Stomach smooth muscle (tissue), 2 donors: ENCODE measurements around the gene WDR7.

Experiments used
- H3K27ac ChIP-seq: one replicate; pipeline ENCODE4 v1.7.0; 2013; ENCODE audit warnings: mild to moderate bottlenecking, low read length, inconsistent platforms
- H3K27me3 ChIP-seq, 2 donors: one replicate each; pipeline ENCODE4 v1.7.0; 2013; ENCODE audit warnings: low read length in 2 of 2; ENCODE audit not compliant: insufficient read depth in 2 of 2, control insufficient read depth in 1 of 2
- H3K36me3 ChIP-seq, 2 donors: one replicate each; pipeline ENCODE4 v1.7.0; 2013; ENCODE audit warnings: low read length in 2 of 2; ENCODE audit not compliant: control insufficient read depth in 2 of 2, insufficient read depth in 2 of 2
- H3K4me1 ChIP-seq: one replicate; pipeline ENCODE4 v1.7.0; 2013; ENCODE audit warnings: low read length; ENCODE audit not compliant: control insufficient read depth, insufficient read depth
- H3K4me3 ChIP-seq, 2 donors: one replicate each; pipeline ENCODE4 v1.7.0; 2013; ENCODE audit warnings: low read length in 2 of 2
- H3K9ac ChIP-seq, 2 donors: one replicate each; pipeline ENCODE4 v1.7.0; 2013; ENCODE audit warnings: low read length in 2 of 2, mild to moderate bottlenecking in 1 of 2
- H3K9me3 ChIP-seq, 2 donors: one replicate each; pipeline ENCODE4 v1.7.0; 2013; ENCODE audit warnings: low read length in 2 of 2; ENCODE audit not compliant: control insufficient read depth in 2 of 2
- donor health status: healthy.
- donor health status: Pancreatic carcinoma.

Gene WDR7

GRCh38 chr18:56933472-56933871 is 282.3 kb downstream of the WDR7 start:
- H3K27ac ChIP-seq: no peak overlapping the region
- no peaks in the 10 kb centered on the region for H3K4me1 ChIP-seq
- H3K4me3 ChIP-seq: no peak overlapping the region
- no peaks in the 10 kb centered on the region for H3K27me3 ChIP-seq
- H3K9me3 ChIP-seq: no peaks in the 10 kb centered on the region
- peaks cover 0 to 2% of the 10 kb centered on the region in 2 donors for H3K36me3 ChIP-seq
- no peak overlapping the region for H3K9ac ChIP-seq

GRCh38 chr18:56934131-56934530 is 283.0 kb downstream of the WDR7 start:
- Histone ChIP-seq H3K9me3 (no peaks in the 10 kb centered on the region), H3K4me1 (no peaks in the 10 kb centered on the region), H3K27ac (no peak overlapping the region), H3K27me3 (no peaks in the 10 kb centered on the region), H3K9ac (no peak overlapping the region), H3K36me3 (peaks cover 0 to 2% of the 10 kb centered on the region in 2 donors), H3K4me3 (no peak overlapping the region)

GRCh38 chr18:56934906-56935305 is 283.7 kb downstream of the WDR7 start:
- Histone ChIP-seq H3K4me3 (no peak overlapping the region), H3K27ac (no peak overlapping the region), H3K27me3 (no peaks in the 10 kb centered on the region), H3K9ac (no peak overlapping the region), H3K9me3 (no peaks in the 10 kb centered on the region), H3K4me1 (no peaks in the 10 kb centered on the region), H3K36me3 (peaks cover 0 to 2% of the 10 kb centered on the region in 2 donors)

DNA sequence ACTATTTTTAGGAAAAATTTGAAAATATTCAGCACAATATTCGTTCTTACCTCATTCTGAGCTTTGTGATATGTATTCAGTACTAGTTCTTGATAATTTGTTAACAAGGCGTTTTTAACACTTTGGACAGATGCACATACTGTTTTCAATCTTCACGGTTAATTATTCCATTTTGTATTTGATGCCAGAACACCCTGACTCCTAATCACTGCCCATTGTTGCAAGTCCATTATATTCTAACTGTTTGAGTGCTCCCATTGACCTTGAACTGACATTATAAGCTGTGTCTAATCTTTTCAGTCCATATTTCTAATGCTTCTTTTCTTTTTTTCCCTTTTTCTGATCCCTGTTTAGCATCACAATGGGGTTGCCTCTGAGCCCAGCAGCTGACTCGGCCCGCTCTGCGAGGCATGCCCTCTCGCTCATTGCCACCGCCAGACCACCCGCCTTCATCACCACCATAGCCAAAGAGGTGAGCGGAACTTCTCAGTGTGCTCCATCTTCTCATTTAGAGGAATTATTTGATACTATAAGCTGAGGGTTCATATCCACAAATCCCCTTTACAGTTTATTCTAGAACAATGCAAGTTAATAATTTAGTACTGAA is 284.4 kb downstream of the WDR7 start:
- no peaks in the 10 kb centered on the region for H3K27me3 ChIP-seq
- no peak overlapping the region for H3K27ac ChIP-seq
- no peaks in the 10 kb centered on the region for H3K4me1 ChIP-seq
- H3K9ac ChIP-seq: no peak overlapping the region
- H3K4me3 ChIP-seq: no peak overlapping the region
- no peaks in the 10 kb centered on the region for H3K9me3 ChIP-seq
- peaks cover 0 to 2% of the 10 kb centered on the region in 2 donors for H3K36me3 ChIP-seq

DNA sequence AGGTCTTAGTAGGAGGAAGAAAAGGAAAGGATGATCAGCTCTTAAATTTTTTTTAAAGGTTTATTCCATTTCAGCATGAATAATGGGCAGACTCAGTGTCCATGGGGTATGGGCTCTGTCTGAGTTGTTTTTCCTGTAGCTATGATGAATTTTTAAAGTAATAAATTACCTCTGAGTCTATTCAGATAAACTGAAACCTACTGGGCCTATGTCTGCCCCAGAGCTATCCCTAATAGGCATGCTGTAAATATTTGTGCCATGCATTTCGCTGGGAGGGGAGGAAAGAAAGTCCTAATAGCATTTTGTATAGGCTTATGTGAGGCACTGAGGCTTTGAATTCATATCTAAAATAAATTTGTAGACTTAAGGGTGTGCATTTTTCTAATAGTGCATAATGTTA is 285.3 kb downstream of the WDR7 start:
- Histone ChIP-seq H3K4me3 (no peak overlapping the region), H3K9me3 (no peaks in the 10 kb centered on the region), H3K27ac (no peak overlapping the region), H3K27me3 (no peaks in the 10 kb centered on the region), H3K36me3 (peaks cover 0 to 2% of the 10 kb centered on the region in 2 donors), H3K4me1 (no peaks in the 10 kb centered on the region), H3K9ac (no peak overlapping the region)

DNA sequence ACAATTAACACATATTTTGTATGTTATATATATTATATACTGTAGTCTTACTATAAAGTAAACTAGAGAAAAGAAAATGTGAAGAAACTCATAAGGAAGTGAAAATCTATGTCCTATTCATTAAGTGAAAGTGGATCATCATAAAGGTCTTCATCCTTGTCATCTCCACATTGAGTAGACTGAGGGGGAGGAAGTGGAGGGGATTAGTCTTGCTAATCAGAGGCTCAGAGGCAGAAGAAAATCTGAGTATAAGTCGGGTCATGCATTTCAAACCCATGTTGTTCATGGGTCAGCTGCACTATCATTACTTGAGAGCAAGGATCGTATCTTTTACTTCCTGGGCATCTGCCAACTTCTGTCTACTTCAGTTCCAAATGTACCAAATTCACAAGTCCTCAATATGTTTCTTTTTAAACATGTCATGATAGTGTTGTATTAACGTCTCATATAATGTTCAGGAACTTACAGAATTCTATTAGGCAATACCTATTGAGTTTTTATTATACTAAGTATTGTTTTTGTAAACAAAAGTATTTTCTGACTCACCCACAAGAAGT is 286.8 kb downstream of the WDR7 start:
- no peaks in the 10 kb centered on the region for H3K4me1 ChIP-seq
- no peaks in the 10 kb centered on the region for H3K9me3 ChIP-seq
- no peak overlapping the region for H3K9ac ChIP-seq
- H3K4me3 ChIP-seq: no peak overlapping the region
- no peak overlapping the region for H3K27ac ChIP-seq
- H3K36me3 ChIP-seq: no peaks in the 10 kb centered on the region
- H3K27me3 ChIP-seq: no peaks in the 10 kb centered on the region

- no peak overlapping the region for H3K27ac ChIP-seq
- H3K27me3 ChIP-seq: no peaks in the 10 kb centered on the region
- no peaks in the 10 kb centered on the region for H3K4me1 ChIP-seq
- no peak overlapping the region for H3K4me3 ChIP-seq
- no peaks in the 10 kb centered on the region for H3K36me3 ChIP-seq
- no peaks in the 10 kb centered on the region for H3K9me3 ChIP-seq
- no peak overlapping the region for H3K9ac ChIP-seq
Observed at GRCh38 chr18:56945171-56946083, 294.3 kb downstream of the WDR7 start.

DNA sequence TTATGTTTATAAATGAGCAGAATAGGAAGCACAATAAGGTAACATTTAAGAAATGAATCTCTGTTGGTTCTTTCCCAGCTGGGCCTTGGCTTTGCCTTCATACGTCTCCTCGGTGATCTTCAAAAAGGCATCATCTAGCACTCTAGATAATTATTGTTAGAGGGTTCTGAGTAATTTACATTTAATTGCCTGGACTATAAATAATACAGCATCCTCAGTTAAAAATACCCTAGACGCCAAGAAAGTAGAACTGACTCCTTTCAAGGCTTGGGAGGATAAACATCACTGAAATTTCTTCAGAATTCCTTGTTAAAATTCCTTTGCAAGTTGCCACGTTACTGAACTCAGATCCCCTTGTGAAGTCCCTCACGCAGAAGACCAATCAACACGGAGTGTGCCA is 296.1 kb downstream of the WDR7 start:
- no peak overlapping the region for H3K27ac ChIP-seq
- no peaks in the 10 kb centered on the region for H3K4me1 ChIP-seq

GRCh38 chr18:56952026-56952425 is 300.9 kb downstream of the WDR7 start:
- Histone ChIP-seq H3K4me1 (no peaks in the 10 kb centered on the region), H3K4me3 (no peak overlapping the region), H3K27me3 (no peaks in the 10 kb centered on the region), H3K27ac (no peak overlapping the region), H3K36me3 (no peaks in the 10 kb centered on the region), H3K9ac (no peak overlapping the region), H3K9me3 (no peaks in the 10 kb centered on the region)

More for the DNA sequence above, 296.1 kb downstream of the WDR7 start:
- Histone ChIP-seq H3K36me3 (no peaks in the 10 kb centered on the region), H3K27me3 (no peaks in the 10 kb centered on the region), H3K4me3 (no peak overlapping the region), H3K9me3 (no peaks in the 10 kb centered on the region), H3K9ac (no peak overlapping the region)

- no peaks in the 10 kb centered on the region for H3K27me3 ChIP-seq
- H3K9me3 ChIP-seq: no peaks in the 10 kb centered on the region
- no peaks in the 10 kb centered on the region for H3K4me1 ChIP-seq
- no peaks in the 10 kb centered on the region for H3K36me3 ChIP-seq
- no peak overlapping the region for H3K9ac ChIP-seq
- no peak overlapping the region for H3K4me3 ChIP-seq
- no peak overlapping the region for H3K27ac ChIP-seq
Observed at GRCh38 chr18:56953428-56954198, 302.5 kb downstream of the WDR7 start.
